HG03159 (cell line): ENCODE measurements around the gene RTEL1.

Experiments
- ATAC-seq: cut with Tn5 transposase; IDR thresholded peaks from one replicate; pipeline ENCODE4 v1.9.1; 2021; ENCODE audit warnings: mild to moderate bottlenecking, moderate library complexity; ENCODE audit not compliant: unreplicated experiment

RTEL1 gene

GRCh38 chr20:63689046-63690002 lies 31.2 kb downstream of the RTEL1 start:
- ATAC-seq: no peak

- ATAC-seq: no peak
These were observed 32.1 kb downstream of the RTEL1 start for GRCh38 chr20:63690003-63690897.

- no peak for ATAC-seq
These were observed 33.0 kb downstream of the RTEL1 start for GRCh38 chr20:63690898-63691710.

- no peak for ATAC-seq
These were observed 33.8 kb downstream of the RTEL1 start for GRCh38 chr20:63691711-63692435.

- no peak for ATAC-seq
These were observed 34.4 kb downstream of the RTEL1 start for GRCh38 chr20:63692436-63693082.

GRCh38 chr20:63693083-63693732 lies 35.1 kb downstream of the RTEL1 start:
- no peak for ATAC-seq

GRCh38 chr20:63693733-63694583 lies 35.8 kb downstream of the RTEL1 start:
- ATAC-seq: no peak

- ATAC-seq: no peak
These were observed 36.7 kb downstream of the RTEL1 start for GRCh38 chr20:63694584-63695423.

- ATAC-seq: no peak
These were observed 37.6 kb downstream of the RTEL1 start for GRCh38 chr20:63695424-63696305.

GRCh38 chr20:63696306-63696627 lies 38.2 kb downstream of the RTEL1 start:
- ATAC-seq: no peak

- no peak for ATAC-seq
These were observed 38.7 kb downstream of the RTEL1 start, which contains the start of gene TNFRSF6B for GRCh38 chr20:63696628-63697356. TSS of gene TNFRSF6B (plus strand) at chr20:63696652. CDS start at chr20:63696768, 116 bp downstream.

- ATAC-seq: no peak
These were observed 39.3 kb downstream of the RTEL1 start for GRCh38 chr20:63697357-63697867.

GRCh38 chr20:63697868-63698545 lies 39.9 kb downstream of the RTEL1 start:
- ATAC-seq: no peak

- ATAC-seq: no peak
These were observed 40.8 kb downstream of the RTEL1 start for GRCh38 chr20:63698739-63699465.
